HCT116 (cell line): ENCODE data around the gene GSTM1. TPM values are rescaled to one million over a fixed set of nuclear protein-coding genes. Genes with fewer than 3 reads are reported as not detected.

ENCODE experiments used
- ATAC-seq: fragments of 200-7000 bp; cut with Tn5 transposase; 2 replicates; pipeline ENCODE4 v1.9.1; 2020; ENCODE audit warnings: mild to moderate bottlenecking, moderate library complexity
- BruUV-seq: library from RNA; stranded (reverse); fragments of 400-500 nt; replicated peaks from 2 replicates; lab custom pipeline; 2021; lab: Mats Ljungman, UMichigan
- CTCF ChIA-PET: fragments of 300-600 bp; sonication (Branson Sonifier 250); formaldehyde crosslinking; loops from one replicate; lab custom pipeline; 2021; ENCODE audit warnings: antibody characterized with exemption; lab: Charles Lee
- POLR2A ChIA-PET: fragments of 300-600, 350-600 bp; sonication (Branson Sonifier 250); formaldehyde crosslinking; loops from one replicate; lab custom pipeline; 2021; ENCODE audit warnings: antibody characterized with exemption; lab: Charles Lee
- RAD21 ChIA-PET, 2 experiments: fragments of 300-600 bp; sonication (Branson Sonifier 250); formaldehyde crosslinking; loops; one replicate each; lab custom pipeline; 2023; ENCODE audit warnings: low total read pairs in 2 of 2; ENCODE audit not compliant: uncharacterized antibody in 2 of 2, unreplicated experiment in 2 of 2, low non-redundant PET in 1 of 2; lab: Charles Lee
- DNase-seq: peaks from one replicate; pipeline ENCODE4 v3.0.0-alpha.2; 2010; ENCODE audit warnings: low read depth, low spot score
- H2AFZ ChIP-seq: fragments of 200-600 bp; shearing (Covaris generic), sonication (generic); 2 replicates; pipeline ENCODE4 v1.6.1; 2017; ENCODE audit warnings: low read depth, mixed run types, mixed read lengths, antibody characterized with exemption, low read length; ENCODE audit not compliant: poor library complexity, severe bottlenecking
- H3K27ac ChIP-seq: 2 replicates; pipeline ENCODE4 v1.5.1; 2012; ENCODE audit warnings: low read depth, low read length
- H3K27me3 ChIP-seq: fragments of 200-600 bp; sonication (generic); 2 replicates; pipeline ENCODE4 v1.6.1; 2016; ENCODE audit warnings: mixed run types, low read length, mixed read lengths; ENCODE audit not compliant: insufficient read depth
- H3K36me3 ChIP-seq, 2 experiments: fragments of 200-500 bp in 1 of 2; fragments of 200-600 bp in 1 of 2; sonication (Bioruptor generic) in 1 of 2; sonication (generic) in 1 of 2; 2 replicates each; pipeline versions ENCODE4 v1.5.1 to v1.6.1; 2014 to 2016; ENCODE audit warnings: low read length in 2 of 2, inconsistent platforms in 1 of 2, mixed read lengths in 1 of 2, mixed run types in 1 of 2; ENCODE audit not compliant: insufficient read depth in 2 of 2, control insufficient read depth in 1 of 2
- H3K4me1 ChIP-seq, 2 experiments: fragments of 200-600 bp in 1 of 2; sonication (generic) in 1 of 2; 2 replicates each; pipeline versions ENCODE4 v1.5.1 to v1.6.1; 2012 to 2017; ENCODE audit warnings: low read length in 2 of 2, inconsistent platforms in 1 of 2, mild to moderate bottlenecking in 1 of 2, mixed read lengths in 1 of 2, mixed run types in 1 of 2, moderate library complexity in 1 of 2; ENCODE audit not compliant: insufficient read depth in 2 of 2, control insufficient read depth in 1 of 2
- H3K4me2 ChIP-seq: fragments of 200-600 bp; sonication (generic); 2 replicates; pipeline ENCODE4 v1.6.1; 2017; ENCODE audit warnings: mixed run types, low read length, mixed read lengths
- H3K4me3 ChIP-seq, 2 experiments: fragments of 200-600 bp in 1 of 2; sonication (generic) in 1 of 2; replicated peaks in 1 of 2; 2 replicates each; pipeline ENCODE4 v1.5.1; 2011 to 2016; ENCODE audit warnings: low read length in 2 of 2, control low read depth in 1 of 2, low read depth in 1 of 2, mild to moderate bottlenecking in 1 of 2, mixed read lengths in 1 of 2, mixed run types in 1 of 2
- H3K79me2 ChIP-seq: fragments of 200-600 bp; sonication (generic); 2 replicates; pipeline ENCODE4 v1.6.1; 2017; ENCODE audit warnings: mild to moderate bottlenecking, mixed run types, low read length, moderate library complexity, mixed read lengths; ENCODE audit not compliant: insufficient read depth
- H3K9ac ChIP-seq: fragments of 200-600 bp; sonication (generic); 2 replicates; pipeline ENCODE4 v1.6.1; 2016; ENCODE audit warnings: low read length, mixed read lengths
- H3K9me2 ChIP-seq: fragments of 200-600 bp; sonication (generic), shearing (Covaris generic); 2 replicates; pipeline ENCODE4 v1.6.1; 2017; ENCODE audit warnings: mixed run types, mild to moderate bottlenecking, moderate library complexity; ENCODE audit not compliant: insufficient read depth
- H3K9me3 ChIP-seq, 2 experiments: fragments of 200-500 bp in 1 of 2; fragments of 200-600 bp in 1 of 2; sonication (Bioruptor generic) in 1 of 2; sonication (generic) in 1 of 2; 2 replicates each; pipeline ENCODE4 v1.6.1; 2014 to 2017; ENCODE audit warnings: low read length in 2 of 2, mixed read lengths in 2 of 2, inconsistent platforms in 1 of 2, low read depth in 1 of 2, mild to moderate bottlenecking in 1 of 2, mixed run types in 1 of 2, moderate library complexity in 1 of 2; ENCODE audit not compliant: control insufficient read depth in 1 of 2, insufficient read depth in 1 of 2
- H4K20me1 ChIP-seq: fragments of 200-600 bp; sonication (generic), shearing (Covaris generic); 2 replicates; pipeline ENCODE4 v1.6.1; 2017; ENCODE audit warnings: mixed run types, mild to moderate bottlenecking, moderate library complexity; ENCODE audit not compliant: insufficient read depth
- ATF3 ChIP-seq: IDR thresholded peaks from 2 replicates; pipeline ENCODE4 v1.6.1; 2012
- CTCF ChIP-seq, 3 experiments: fragments of 200-600 bp in 1 of 3; sonication (generic) in 1 of 3; IDR thresholded peaks in 2 of 3; conservative IDR thresholded peaks in 1 of 3; 2 replicates each; pipeline ENCODE4 v1.5.1; 2012 to 2017; ENCODE audit warnings: low read depth in 2 of 3, low read length in 2 of 3, antibody characterized with exemption in 1 of 3, borderline replicate concordance in 1 of 3, control low read depth in 1 of 3, mild to moderate bottlenecking in 1 of 3, mixed read lengths in 1 of 3, mixed run types in 1 of 3, moderate library complexity in 1 of 3; ENCODE audit not compliant: insufficient read depth in 1 of 3
- EGR1 ChIP-seq: IDR thresholded peaks from 2 replicates; pipeline ENCODE4 v1.6.1; 2012; ENCODE audit warnings: low read depth
- ELF1 ChIP-seq: IDR thresholded peaks from 2 replicates; pipeline ENCODE4 v1.6.1; 2012; ENCODE audit warnings: low read depth, borderline replicate concordance
- EZH2 ChIP-seq: fragments of 200-600 bp; sonication (generic); IDR thresholded peaks from 2 replicates; pipeline ENCODE4 v1.6.1; 2017; ENCODE audit warnings: antibody characterized with exemption, mixed run types
- FOSL1 ChIP-seq: IDR thresholded peaks from 2 replicates; pipeline ENCODE4 v1.6.1; 2012; ENCODE audit warnings: low read depth
- JUND ChIP-seq: IDR thresholded peaks from 2 replicates; pipeline ENCODE4 v1.6.1; 2012
- POLR2A ChIP-seq: IDR thresholded peaks from 2 replicates; pipeline ENCODE4 v1.7.0; 2011; ENCODE audit warnings: borderline replicate concordance; ENCODE audit not compliant: insufficient read depth, insufficient read length; ENCODE audit errors: extremely low read depth
- POLR2AphosphoS5 ChIP-seq: IDR thresholded peaks from 2 replicates; pipeline ENCODE4 v1.6.1; 2011; ENCODE audit warnings: mild to moderate bottlenecking, low read depth, low read length, moderate library complexity
- RAD21 ChIP-seq: IDR thresholded peaks from 2 replicates; pipeline ENCODE4 v1.6.1; 2012; ENCODE audit warnings: low read depth, mild to moderate bottlenecking
- REST ChIP-seq: IDR thresholded peaks from 2 replicates; pipeline ENCODE4 v1.6.1; 2012; ENCODE audit warnings: low read depth
- SRF ChIP-seq: IDR thresholded peaks from 2 replicates; pipeline ENCODE4 v1.6.1; 2012; ENCODE audit warnings: low read depth
- YY1 ChIP-seq: IDR thresholded peaks from 2 replicates; pipeline ENCODE4 v1.6.1; 2011; ENCODE audit warnings: low read length, low read depth, moderate library complexity, mild to moderate bottlenecking; ENCODE audit not compliant: insufficient replicate concordance; ENCODE audit errors: extremely low read depth
- ZFX ChIP-seq: fragments of 450-650 bp; IDR thresholded peaks from 2 replicates; pipeline ENCODE4 v1.6.1; 2017
- ZNF274 ChIP-seq: fragments of 200-500 bp; sonication (Bioruptor generic); IDR thresholded peaks from 2 replicates; pipeline ENCODE4 v1.6.1; 2014; ENCODE audit warnings: mild to moderate bottlenecking, low read depth, low read length, inconsistent platforms
- intact Hi-C: fragments of 100-400 bp; cut with micrococcal nuclease; formaldehyde crosslinking; loops from 2 replicates; pipeline ENCODE4 v1.10.0; 2022
- total RNA-seq: library from RNA; stranded (reverse); gene quantifications from one replicate; pipeline ENCODE4 v1.2.1, GENCODE V29; 2021; ENCODE audit not compliant: unreplicated experiment

The GSTM1 gene
- total RNA-seq, 1 experiment from 2014 or later = not detected

GRCh38 chr1:109668123-109668775 is 19.4 kb upstream of the GSTM1 start:
- no peak for ATAC-seq
- no peak overlapping the region for H3K4me3 ChIP-seq
- BruUV-seq = no TSS peak
- no peak overlapping the region for H3K27ac ChIP-seq
- CTCF ChIA-PET = no interaction called here
- H3K4me1 ChIP-seq = peaks cover 0 to 4% of the 10 kb centered on the region in 2 experiments; a peak in 1 of 4 replicates
- no peaks in the 10 kb centered on the region for H3K79me2 ChIP-seq
- no peak overlapping the region for H3K9ac ChIP-seq
- H3K4me2 ChIP-seq = no peak overlapping the region
- no peaks in the 10 kb centered on the region for H3K27me3 ChIP-seq
- H4K20me1 ChIP-seq = no peaks in the 10 kb centered on the region
- no peak for DNase-seq
- RAD21 ChIA-PET = no interaction called here
- intact Hi-C loops = no loop called here
- H2AFZ ChIP-seq = no peak overlapping the region
- no peak for TF ChIP-seq ELF1
- no peak for TF ChIP-seq CTCF (IDR thresholded peaks at IDR 0.05 in 2 of 3, conservative IDR thresholded peaks at IDR 0.05 in 1 of 3; ENCODE audit: borderline replicate concordance in 1 of 3, insufficient read depth in 1 of 3, low read depth in 2 of 3, low read length in 2 of 3)
- TF ChIP-seq ATF3 = no peak
- TF ChIP-seq YY1 = no peak
- no peak for TF ChIP-seq JUND
- TF ChIP-seq POLR2A = no peak
- no peak for TF ChIP-seq FOSL1
- no peak for TF ChIP-seq SRF
- TF ChIP-seq ZNF274 = no peak
- TF ChIP-seq POLR2AphosphoS5 = no peak
- no peak for TF ChIP-seq RAD21
- no peak for TF ChIP-seq EGR1
- TF ChIP-seq EZH2 = no peak
- no peak for TF ChIP-seq ZFX
- TF ChIP-seq REST = no peak
- no peaks in the 10 kb centered on the region for H3K36me3 ChIP-seq
- H3K9me3 ChIP-seq = no peaks in the 10 kb centered on the region
- POLR2A ChIA-PET = no interaction called here
- H3K9me2 ChIP-seq = no peaks in the 10 kb centered on the region
